ENCODE measurements around the gene NCKAP5. TPM values are rescaled to one million over a fixed set of nuclear protein-coding genes. Genes with fewer than 3 reads are reported as not detected.

NCKAP5 gene
- total RNA-seq, 4 donors from 2014 or later, result 2.7 to 11.7 (median 5.6) TPM

- Histone ChIP-seq H3K27me3 (no peaks in the 10 kb centered on the region), H3K4me3 (no peak overlapping the region), H3K36me3 (no peaks in the 10 kb centered on the region), H3K9me3 (no peaks in the 10 kb centered on the region), H3K4me1 (no peaks in the 10 kb centered on the region), H3K27ac (no peak overlapping the region)
- TF ChIP-seq POLR2A (IDR thresholded peaks at IDR 0.05) (no peak), EP300 (IDR thresholded peaks at IDR 0.05) (no peak)
- TF ChIP-seq, protein P1, sequence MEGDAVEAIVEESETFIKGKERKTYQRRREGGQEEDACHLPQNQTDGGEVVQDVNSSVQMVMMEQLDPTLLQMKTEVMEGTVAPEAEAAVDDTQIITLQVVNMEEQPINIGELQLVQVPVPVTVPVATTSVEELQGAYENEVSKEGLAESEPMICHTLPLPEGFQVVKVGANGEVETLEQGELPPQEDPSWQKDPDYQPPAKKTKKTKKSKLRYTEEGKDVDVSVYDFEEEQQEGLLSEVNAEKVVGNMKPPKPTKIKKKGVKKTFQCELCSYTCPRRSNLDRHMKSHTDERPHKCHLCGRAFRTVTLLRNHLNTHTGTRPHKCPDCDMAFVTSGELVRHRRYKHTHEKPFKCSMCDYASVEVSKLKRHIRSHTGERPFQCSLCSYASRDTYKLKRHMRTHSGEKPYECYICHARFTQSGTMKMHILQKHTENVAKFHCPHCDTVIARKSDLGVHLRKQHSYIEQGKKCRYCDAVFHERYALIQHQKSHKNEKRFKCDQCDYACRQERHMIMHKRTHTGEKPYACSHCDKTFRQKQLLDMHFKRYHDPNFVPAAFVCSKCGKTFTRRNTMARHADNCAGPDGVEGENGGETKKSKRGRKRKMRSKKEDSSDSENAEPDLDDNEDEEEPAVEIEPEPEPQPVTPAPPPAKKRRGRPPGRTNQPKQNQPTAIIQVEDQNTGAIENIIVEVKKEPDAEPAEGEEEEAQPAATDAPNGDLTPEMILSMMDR (IDR thresholded peaks at IDR 0.05), result no peak
- WGBS, 2 donors, result 45 to 56% methylated on average over 1 of the region's 1 CpG
- no peak for DNase-seq (ENCODE audit: low spot score in 2 of 2)
These were observed 335.7 kb downstream of the NCKAP5 start for GRCh38 chr2:133232556-133232955.

GRCh38 chr2:133231264-133231663 lies 337.0 kb downstream of the NCKAP5 start:
- H3K27ac ChIP-seq, result no peak overlapping the region
- H3K4me1 ChIP-seq, result no peaks in the 10 kb centered on the region
- H3K27me3 ChIP-seq, result no peaks in the 10 kb centered on the region
- TF ChIP-seq, protein P1 (IDR thresholded peaks at IDR 0.05), result no peak
- no peak for TF ChIP-seq POLR2A (IDR thresholded peaks at IDR 0.05)
- no peak for TF ChIP-seq EP300 (IDR thresholded peaks at IDR 0.05)
- H3K36me3 ChIP-seq, result no peaks in the 10 kb centered on the region
- WGBS, 2 donors, result 94 to 100% methylated on average over 1 of the region's 1 CpG
- no peak for DNase-seq (ENCODE audit: low spot score in 2 of 2)
- no peak overlapping the region for H3K4me3 ChIP-seq
- H3K9me3 ChIP-seq, result no peaks in the 10 kb centered on the region

DNA sequence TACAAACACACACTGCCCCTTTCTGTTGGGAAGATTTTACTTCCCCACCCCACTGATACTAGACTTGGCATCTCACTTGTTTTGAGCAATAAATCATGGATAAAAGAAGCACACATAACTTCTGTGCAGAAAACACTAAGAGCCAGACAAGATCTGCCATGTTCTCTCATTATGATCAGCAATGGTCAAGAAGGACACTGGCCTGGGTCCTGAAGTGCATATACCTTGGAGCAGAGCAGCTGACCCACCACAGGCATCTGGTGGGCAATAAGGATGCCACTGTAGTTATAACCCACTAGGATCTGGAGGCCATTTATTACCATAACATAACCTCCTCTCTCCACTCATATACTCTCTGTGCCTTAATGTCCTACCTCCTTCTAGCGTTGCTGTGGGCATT lies 338.3 kb downstream of the NCKAP5 start:
- Histone ChIP-seq H3K27me3 (no peaks in the 10 kb centered on the region), H3K27ac (no peak overlapping the region), H3K36me3 (no peaks in the 10 kb centered on the region), H3K4me1 (no peaks in the 10 kb centered on the region), H3K9me3 (no peaks in the 10 kb centered on the region), H3K4me3 (no peak overlapping the region)
- DNase-seq (ENCODE audit: low spot score in 2 of 2), result no peak
- no peak for TF ChIP-seq EP300 (IDR thresholded peaks at IDR 0.05)
- TF ChIP-seq POLR2A (IDR thresholded peaks at IDR 0.05), result no peak
- TF ChIP-seq, protein P1 (IDR thresholded peaks at IDR 0.05), result no peak
- 85 to 92% methylated on average over 1 of the region's 1 CpG for WGBS, 2 donors

GRCh38 chr2:133223226-133223625 lies 345.0 kb downstream of the NCKAP5 start:
- TF ChIP-seq EP300 (IDR thresholded peaks at IDR 0.05) (no peak), POLR2A (IDR thresholded peaks at IDR 0.05) (no peak)
- TF ChIP-seq, protein P1 (IDR thresholded peaks at IDR 0.05), result no peak
- WGBS, 2 donors, result 89 to 94% methylated on average over 9 of the region's 9 CpGs

DNA sequence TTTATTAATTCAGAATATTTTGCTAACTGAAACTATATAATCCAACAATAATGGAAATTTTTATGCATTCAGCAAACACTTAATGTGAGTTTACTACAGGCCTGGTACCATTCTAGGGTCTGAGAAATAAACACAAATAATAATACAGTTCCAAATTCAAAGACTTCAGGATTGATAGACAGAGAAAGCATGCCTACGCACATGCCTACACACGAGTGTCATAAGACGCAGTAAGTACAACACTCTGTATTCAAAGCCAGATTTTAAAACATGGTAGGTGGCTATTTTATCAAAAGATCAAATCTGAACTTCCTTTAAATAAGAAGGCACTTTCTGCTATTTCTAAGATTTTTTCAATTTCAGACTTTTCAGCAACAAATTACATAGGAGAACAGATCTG lies 346.9 kb downstream of the NCKAP5 start:
- 87 to 89% methylated on average over 3 of the region's 3 CpGs for WGBS, 2 donors
- TF ChIP-seq, protein P1 (IDR thresholded peaks at IDR 0.05), result no peak
- TF ChIP-seq POLR2A (IDR thresholded peaks at IDR 0.05) (no peak), EP300 (IDR thresholded peaks at IDR 0.05) (no peak)

More at GRCh38 chr2:133223226-133223625, 345.0 kb downstream of the NCKAP5 start:
- Histone ChIP-seq H3K27me3 (no peaks in the 10 kb centered on the region), H3K36me3 (no peaks in the 10 kb centered on the region), H3K27ac (no peak overlapping the region), H3K4me3 (no peak overlapping the region), H3K9me3 (no peaks in the 10 kb centered on the region), H3K4me1 (no peaks in the 10 kb centered on the region)
- DNase-seq (ENCODE audit: low spot score in 2 of 2), result no peak

More for the DNA sequence above, 346.9 kb downstream of the NCKAP5 start:
- Histone ChIP-seq H3K9me3 (no peaks in the 10 kb centered on the region), H3K4me3 (no peak overlapping the region), H3K27me3 (no peaks in the 10 kb centered on the region), H3K27ac (no peak overlapping the region), H3K4me1 (no peaks in the 10 kb centered on the region), H3K36me3 (no peaks in the 10 kb centered on the region)
- DNase-seq (ENCODE audit: low spot score in 2 of 2), result no peak
